ENCODE results near the gene RCAN3.

The RCAN3 gene

GRCh38 chr1:24586970-24587820, 84.6 kb downstream of the RCAN3 start:
- DNase-seq = no peak

- no peak for DNase-seq
These were observed 85.9 kb downstream of the RCAN3 start for GRCh38 chr1:24588573-24588972.

GRCh38 chr1:24589200-24589599, 86.6 kb downstream of the RCAN3 start:
- DNase-seq = no peak

All from NK-92 treated with Interleukin-12 subunit alpha and Interleukin-12 subunit beta, amount 100 ng/mL, for 24 hours (cell line).